HepG2 (cell line): ENCODE results near the gene MB21D2. TPM values are rescaled to one million over a fixed set of nuclear protein-coding genes. Genes with fewer than 3 reads are reported as not detected.

Experiments used
- ATAC-seq: fragments of 200-7000 bp; cut with Tn5 transposase; 3 replicates; pipeline ENCODE4 v1.9.1; 2020; ENCODE audit warnings: mild to moderate bottlenecking, moderate library complexity
- BruUV-seq: library from RNA; stranded (reverse); fragments of 400-500 nt; replicated peaks from 2 replicates; lab custom pipeline; 2021; lab: Mats Ljungman, UMichigan
- CTCF ChIA-PET: fragments of 300-600 bp; formaldehyde crosslinking; extraction: SDS; loops from one replicate; lab custom pipeline; 2021; ENCODE audit warnings: low total read pairs, inconsistent platforms, low intra/inter-chr PET ratio; lab: Yijun Ruan, JAX
- POLR2A ChIA-PET: fragments of 350-600 bp; sonication (Branson Sonifier 250); formaldehyde crosslinking; loops from one replicate; lab custom pipeline; 2020; ENCODE audit warnings: antibody characterized with exemption, inconsistent platforms; lab: Yijun Ruan, JAX
- DNase-seq: peaks from one replicate; pipeline ENCODE4 v3.0.0-alpha.2; 2015; ENCODE audit warnings: low spot score
- FAIRE-seq: peaks from 3 replicates; lab custom pipeline; 2011; peaks lifted over from hg19 to GRCh38; lab: Jason Lieb, UNC
- H2AFZ ChIP-seq: one replicate; pipeline ENCODE4 v1.6.1; 2011; ENCODE audit warnings: low read length, inconsistent platforms
- H3K27ac ChIP-seq: fragments of 300-600 bp; 3 replicates; pipeline ENCODE4 v1.8.0; 2011; ENCODE audit warnings: mixed run types, mild to moderate bottlenecking, mixed read lengths, low read length, inconsistent platforms; ENCODE audit not compliant: insufficient read depth; ENCODE audit errors: extremely low read length
- H3K27me3 ChIP-seq, 2 experiments: fragments of 200-600 bp in 1 of 2; 2 replicates in 1 of 2; 3 replicates in 1 of 2; pipeline versions ENCODE4 v1.6.0 to v1.8.0; 2011; ENCODE audit warnings: low read length in 2 of 2, mild to moderate bottlenecking in 2 of 2, moderate library complexity in 2 of 2, inconsistent platforms in 1 of 2; ENCODE audit not compliant: insufficient read depth in 2 of 2, control insufficient read depth in 1 of 2
- H3K36me3 ChIP-seq, 2 experiments: fragments of 200-600 bp in 1 of 2; replicated peaks in 1 of 2; 2 replicates in 1 of 2; 3 replicates in 1 of 2; pipeline versions ENCODE4 v1.5.1 to v1.8.0; 2011; ENCODE audit warnings: low read length in 2 of 2, inconsistent platforms in 1 of 2; ENCODE audit not compliant: insufficient read depth in 2 of 2, control insufficient read depth in 1 of 2
- H3K4me1 ChIP-seq: 2 replicates; pipeline ENCODE4 v1.5.1; 2012; ENCODE audit warnings: low read length, inconsistent platforms; ENCODE audit not compliant: insufficient read depth
- H3K4me2 ChIP-seq: 2 replicates; pipeline ENCODE4 v1.6.0; 2011; ENCODE audit warnings: low read depth, low read length, inconsistent platforms
- H3K4me3 ChIP-seq, 3 experiments: fragments of 200-600 bp in 1 of 3; sonication (generic), shearing (Covaris generic) in 1 of 3; replicated peaks in 1 of 3; 2 replicates each; pipeline ENCODE4 v1.5.1; 2011 to 2016; ENCODE audit warnings: low read length in 3 of 3, inconsistent platforms in 2 of 3, low read depth in 2 of 3, mild to moderate bottlenecking in 2 of 3, control low read depth in 1 of 3, mixed read lengths in 1 of 3; ENCODE audit not compliant: insufficient read depth in 1 of 3
- H3K79me2 ChIP-seq: one replicate; pipeline ENCODE4 v1.6.1; 2011; ENCODE audit warnings: low read length, inconsistent platforms; ENCODE audit not compliant: insufficient read depth
- H3K9ac ChIP-seq: 2 replicates; pipeline ENCODE4 v1.6.0; 2011; ENCODE audit warnings: mild to moderate bottlenecking, low read depth, low read length, inconsistent platforms; ENCODE audit not compliant: insufficient read depth
- H3K9me3 ChIP-seq: 2 replicates; pipeline ENCODE4 v1.5.1; 2012; ENCODE audit warnings: mild to moderate bottlenecking, low read length
- H4K20me1 ChIP-seq: 2 replicates; pipeline ENCODE4 v1.6.0; 2011; ENCODE audit warnings: inconsistent platforms, mild to moderate bottlenecking, low read length, moderate library complexity; ENCODE audit not compliant: insufficient read depth
- CEBPB ChIP-seq: IDR thresholded peaks from 2 replicates; pipeline ENCODE4 v1.6.1; 2011; ENCODE audit warnings: low read depth, low read length, improper control_type of control experiment, borderline replicate concordance
- CHCHD3 ChIP-seq: sonication (generic); formaldehyde crosslinking; IDR thresholded peaks from 2 replicates; pipeline ENCODE4 v1.8.0; 2022; ENCODE audit warnings: mild to moderate bottlenecking, missing genetic modification reagents, moderate library complexity
- ETV5 ChIP-seq: IDR thresholded peaks from 2 replicates; pipeline ENCODE4 v1.6.1; 2018; ENCODE audit warnings: missing biosample characterization, missing genetic modification reagents, inconsistent platforms, borderline replicate concordance
- FOXC1 ChIP-seq: sonication (generic); formaldehyde crosslinking; IDR thresholded peaks from 2 replicates; pipeline ENCODE4 v1.8.0; 2022; ENCODE audit warnings: mild to moderate bottlenecking, missing genetic modification reagents, borderline replicate concordance
- HOXD1 ChIP-seq: sonication (generic); formaldehyde crosslinking; IDR thresholded peaks from 2 replicates; pipeline ENCODE4 v1.5.0; 2020; ENCODE audit warnings: missing genetic modification reagents
- PAF1 ChIP-seq: IDR thresholded peaks from 2 replicates; pipeline ENCODE4 v1.6.1; 2016; ENCODE audit warnings: missing genetic modification reagents, missing compliant biosample characterization
- SRSF4 ChIP-seq: fragments of 200-400 bp; formaldehyde crosslinking; IDR thresholded peaks from one replicate; pipeline ENCODE4 v1.6.1; 2018; ENCODE audit warnings: mild to moderate bottlenecking, low read depth, low read length, moderate library complexity; ENCODE audit not compliant: poor library complexity, severe bottlenecking
- ZNF160 ChIP-seq: sonication (generic); formaldehyde crosslinking; IDR thresholded peaks from 2 replicates; pipeline ENCODE4 v1.8.0; 2022; ENCODE audit warnings: mild to moderate bottlenecking, inconsistent platforms, missing genetic modification reagents
- ZNF337 ChIP-seq: sonication (generic); formaldehyde crosslinking; IDR thresholded peaks from 2 replicates; pipeline ENCODE4 v1.5.1; 2020; ENCODE audit warnings: missing genetic modification reagents, low read depth, mild to moderate bottlenecking, borderline replicate concordance
- ZNF460 ChIP-seq: sonication (generic); formaldehyde crosslinking; IDR thresholded peaks from 2 replicates; pipeline ENCODE4 v1.5.1; 2020; ENCODE audit warnings: missing genetic modification reagents, mild to moderate bottlenecking, borderline replicate concordance
- ZNF543 ChIP-seq: sonication (generic); formaldehyde crosslinking; IDR thresholded peaks from 2 replicates; pipeline ENCODE4 v1.4.0; 2020; ENCODE audit warnings: mild to moderate bottlenecking, missing genetic modification reagents
- ZNF562 ChIP-seq: sonication (generic); formaldehyde crosslinking; IDR thresholded peaks from 2 replicates; pipeline ENCODE4 v1.8.0; 2022; ENCODE audit warnings: missing genetic modification reagents, borderline replicate concordance
- ZNF589 ChIP-seq: sonication (generic); formaldehyde crosslinking; conservative IDR thresholded peaks from 2 replicates; pipeline ENCODE4 v1.8.0; 2022; ENCODE audit warnings: mild to moderate bottlenecking, moderate library complexity, missing genetic modification reagents
- ZNF781 ChIP-seq: sonication (generic); formaldehyde crosslinking; IDR thresholded peaks from 2 replicates; pipeline ENCODE4 v1.5.1; 2020; ENCODE audit warnings: borderline replicate concordance, mild to moderate bottlenecking, missing genetic modification reagents; ENCODE audit errors: not compliant biosample characterization
- WGBS: methylation state at CpG from one replicate; pipeline ENCODE4 v1.1.6; 2017; ENCODE audit warnings: low lambda C conversion rate; 5-methylcytosine and 5-hydroxymethylcytosine counted together
- in situ Hi-C: cut with HindIII; loops from 2 replicates; pipeline ENCODE4 v1.10.0; 2017; ENCODE audit warnings: low pct_unique_long_range_greater_than_20kb; ENCODE audit not compliant: extremely low pct_ligation_motif_present
- intact Hi-C: fragments of 100-400 bp; cut with micrococcal nuclease; formaldehyde crosslinking; loops from one replicate; pipeline ENCODE4 v1.10.0; 2022; ENCODE audit not compliant: unreplicated experiment
- polyA plus RNA-seq, 8 experiments: library from polyadenylated mRNA; depleted of rRNA in 3 of 8; stranded (reverse) in 7 of 8; unstranded in 1 of 8; fragments of >200 nt; fragmentation: Illumina TruSeq in 4 of 8; extraction: Trizol in 4 of 8; gene quantifications; 2 replicates each; pipeline versions ENCODE4 v1.2.1 to v1.2.3, GENCODE V29; 2011 to 2016; ENCODE audit warnings: low read depth in 4 of 8, missing spikeins in 1 of 8, mixed read lengths in 1 of 8; ENCODE audit not compliant: insufficient read depth in 1 of 8
- total RNA-seq, 5 experiments: library from RNA; depleted of rRNA; stranded (reverse); fragments of >200 nt; fragmentation: Illumina TruSeq; extraction: Trizol; gene quantifications; 2 replicates each; pipeline ENCODE4 v1.2.3, GENCODE V29; 2016; ENCODE audit warnings: low read depth in 1 of 5
- TF ChIP-seq, protein P1 (sequence below): sonication (generic); formaldehyde crosslinking; IDR thresholded peaks from 2 replicates; pipeline ENCODE4 v1.5.1; 2020; ENCODE audit warnings: missing genetic modification reagents, mild to moderate bottlenecking, borderline replicate concordance
- TF ChIP-seq, protein P2 (sequence below): sonication (generic); formaldehyde crosslinking; IDR thresholded peaks from 2 replicates; pipeline ENCODE4 v1.4.0; 2020; ENCODE audit warnings: missing genetic modification reagents, borderline replicate concordance

MB21D2 gene
- total and polyA plus RNA-seq, 2 of the 13 experiments (the other 11 are each of a cell fraction or from before 2014, with no cell fraction given) = 0.90 to 1.6 TPM

DNA sequence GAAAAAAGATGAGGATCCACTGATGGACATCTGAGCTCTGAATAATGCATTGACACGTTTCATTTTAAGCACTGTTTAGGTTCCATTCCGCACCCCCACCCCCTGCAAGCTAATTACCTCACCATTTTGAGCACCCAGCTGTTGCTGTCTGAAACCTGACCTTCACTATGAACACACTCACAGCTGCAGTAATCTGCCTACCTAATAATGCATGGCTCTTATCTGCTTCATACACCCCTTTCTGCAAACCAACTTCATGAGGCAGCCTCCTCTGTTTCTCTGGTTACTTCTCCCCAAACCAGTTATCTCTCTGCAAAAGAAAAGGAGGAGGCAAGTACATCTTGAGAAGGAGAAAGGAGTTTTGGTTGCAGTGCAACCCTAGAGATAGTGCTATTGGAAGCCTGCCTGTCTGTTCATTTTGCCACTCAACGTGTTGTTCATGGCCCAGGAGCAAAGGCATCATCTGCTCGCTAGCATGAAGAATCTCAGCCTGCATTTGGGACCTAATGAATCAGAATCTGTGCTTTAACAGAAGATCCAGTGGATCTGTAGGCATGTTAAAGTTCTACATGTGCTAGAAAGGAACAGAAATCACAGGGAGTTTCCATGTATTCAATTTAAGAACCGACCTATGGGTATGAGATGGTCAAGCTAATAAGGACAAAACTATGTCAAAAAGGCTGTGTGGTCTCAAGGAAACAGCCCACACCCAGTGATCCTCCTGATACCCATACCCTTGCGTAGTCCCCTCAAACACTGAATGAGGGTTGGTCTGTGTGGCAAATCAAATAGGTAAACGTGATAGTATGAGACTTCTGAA is 87.2 kb downstream of the MB21D2 start (continued):
- no peak for TF ChIP-seq ZNF337
- no peak for TF ChIP-seq PAF1 (CRISPR knock-in tag)

DNA sequence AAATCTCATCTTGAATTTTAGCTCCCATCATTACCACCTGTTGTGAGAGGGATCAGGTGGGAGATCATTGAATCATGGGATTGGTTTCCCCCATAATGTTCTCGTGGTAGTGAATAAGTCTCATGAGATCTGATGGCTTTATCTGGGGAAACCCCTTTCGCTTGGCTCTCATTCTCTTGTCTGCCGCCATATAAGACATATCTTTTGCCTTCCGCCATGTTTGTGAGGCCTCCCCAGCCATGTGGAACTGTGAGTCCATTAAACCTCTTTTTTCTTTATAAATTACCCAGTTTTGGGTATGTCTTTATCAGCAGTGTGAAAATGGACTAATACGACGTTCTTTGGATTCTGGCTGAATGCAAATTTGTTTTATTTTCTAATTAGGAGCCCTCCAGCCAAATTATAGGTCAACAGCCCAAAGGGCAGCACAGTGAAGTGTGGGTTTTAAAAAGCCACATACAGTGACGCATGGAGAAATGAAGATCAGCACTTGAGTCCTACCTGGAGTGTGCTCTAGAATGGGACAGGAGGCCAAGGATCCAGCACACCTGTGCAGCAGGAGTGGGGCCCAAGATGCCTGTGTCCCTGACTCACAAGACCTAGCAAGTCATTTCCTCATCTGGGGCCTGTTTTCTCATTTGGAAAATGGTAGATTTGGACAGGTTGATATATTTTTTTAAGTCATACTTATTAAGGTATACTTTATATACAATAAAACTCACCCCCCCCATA is 89.6 kb downstream of the MB21D2 start:
- BruUV-seq = no TSS peak

More for the DNA sequence above, 89.6 kb downstream of the MB21D2 start:
- Histone ChIP-seq H3K9me3 (no peaks in the 10 kb centered on the region), H3K9ac (no peak overlapping the region), H3K36me3 (no peaks in the 10 kb centered on the region), H4K20me1 (no peaks in the 10 kb centered on the region), H2AFZ (no peak overlapping the region), H3K4me2 (no peak overlapping the region), H3K79me2 (no peaks in the 10 kb centered on the region), H3K4me3 (no peak overlapping the region), H3K27me3 (no peaks in the 10 kb centered on the region), H3K4me1 (peaks cover 11% of the 10 kb centered on the region; the same call in 1 of the 2 replicates), H3K27ac (no peak overlapping the region)
- POLR2A ChIA-PET = no interaction called here
- no peak for ATAC-seq
- 86% methylated on average over 7 of the region's 7 CpGs for WGBS
- CTCF ChIA-PET = no interaction called here
- intact Hi-C loops (no loop called here), in situ Hi-C loops (no loop called here)
- TF ChIP-seq ZNF589 (CRISPR knock-in tag) (no peak), CEBPB (no peak), CHCHD3 (CRISPR knock-in tag) (no peak), SRSF4 (no peak), HOXD1 (no peak), ZNF562 (no peak), ZNF160 (no peak), ZNF460 (no peak), FOXC1 (CRISPR knock-in tag) (no peak), ZNF543 (CRISPR knock-in tag) (no peak), ZNF781 (CRISPR knock-in tag) (no peak), ETV5 (CRISPR knock-in tag) (no peak)
- TF ChIP-seq, protein P1, sequence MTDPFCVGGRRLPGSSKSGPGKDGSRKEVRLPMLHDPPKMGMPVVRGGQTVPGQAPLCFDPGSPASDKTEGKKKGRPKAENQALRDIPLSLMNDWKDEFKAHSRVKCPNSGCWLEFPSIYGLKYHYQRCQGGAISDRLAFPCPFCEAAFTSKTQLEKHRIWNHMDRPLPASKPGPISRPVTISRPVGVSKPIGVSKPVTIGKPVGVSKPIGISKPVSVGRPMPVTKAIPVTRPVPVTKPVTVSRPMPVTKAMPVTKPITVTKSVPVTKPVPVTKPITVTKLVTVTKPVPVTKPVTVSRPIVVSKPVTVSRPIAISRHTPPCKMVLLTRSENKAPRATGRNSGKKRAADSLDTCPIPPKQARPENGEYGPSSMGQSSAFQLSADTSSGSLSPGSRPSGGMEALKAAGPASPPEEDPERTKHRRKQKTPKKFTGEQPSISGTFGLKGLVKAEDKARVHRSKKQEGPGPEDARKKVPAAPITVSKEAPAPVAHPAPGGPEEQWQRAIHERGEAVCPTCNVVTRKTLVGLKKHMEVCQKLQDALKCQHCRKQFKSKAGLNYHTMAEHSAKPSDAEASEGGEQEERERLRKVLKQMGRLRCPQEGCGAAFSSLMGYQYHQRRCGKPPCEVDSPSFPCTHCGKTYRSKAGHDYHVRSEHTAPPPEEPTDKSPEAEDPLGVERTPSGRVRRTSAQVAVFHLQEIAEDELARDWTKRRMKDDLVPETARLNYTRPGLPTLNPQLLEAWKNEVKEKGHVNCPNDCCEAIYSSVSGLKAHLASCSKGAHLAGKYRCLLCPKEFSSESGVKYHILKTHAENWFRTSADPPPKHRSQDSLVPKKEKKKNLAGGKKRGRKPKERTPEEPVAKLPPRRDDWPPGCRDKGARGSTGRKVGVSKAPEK (CRISPR knock-in tag) = no peak
- TF ChIP-seq, protein P2, sequence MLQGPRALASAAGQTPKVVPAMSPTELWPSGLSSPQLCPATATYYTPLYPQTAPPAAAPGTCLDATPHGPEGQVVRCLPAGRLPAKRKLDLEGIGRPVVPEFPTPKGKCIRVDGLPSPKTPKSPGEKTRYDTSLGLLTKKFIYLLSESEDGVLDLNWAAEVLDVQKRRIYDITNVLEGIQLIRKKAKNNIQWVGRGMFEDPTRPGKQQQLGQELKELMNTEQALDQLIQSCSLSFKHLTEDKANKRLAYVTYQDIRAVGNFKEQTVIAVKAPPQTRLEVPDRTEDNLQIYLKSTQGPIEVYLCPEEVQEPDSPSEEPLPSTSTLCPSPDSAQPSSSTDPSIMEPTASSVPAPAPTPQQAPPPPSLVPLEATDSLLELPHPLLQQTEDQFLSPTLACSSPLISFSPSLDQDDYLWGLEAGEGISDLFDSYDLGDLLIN (CRISPR knock-in tag) = no peak
- no peak for DNase-seq
- FAIRE-seq = no peak
